Measurements from ENCODE around the gene KIAA1217.
"Not testable (repeated sequence)": the region's sequence is repeated elsewhere in the genome, so short reads cannot be mapped to it uniquely, and the experiment has no call there.

The KIAA1217 gene

GRCh38 chr10:24343686-24344085, 134.7 kb downstream of the KIAA1217 start:
- DNase-seq: no peak

GRCh38 chr10:24344279-24344678, 135.3 kb downstream of the KIAA1217 start:
- DNase-seq: no peak

GRCh38 chr10:24344695-24345463, 135.9 kb downstream of the KIAA1217 start:
- no peak for DNase-seq

GRCh38 chr10:24346877-24347519, 138.1 kb downstream of the KIAA1217 start:
- no peak for DNase-seq

- no peak for DNase-seq
Measured at GRCh38 chr10:24349379-24350001, 140.6 kb downstream of the KIAA1217 start.

GRCh38 chr10:24350070-24350921, 141.4 kb downstream of the KIAA1217 start:
- DNase-seq: no peak

DNA sequence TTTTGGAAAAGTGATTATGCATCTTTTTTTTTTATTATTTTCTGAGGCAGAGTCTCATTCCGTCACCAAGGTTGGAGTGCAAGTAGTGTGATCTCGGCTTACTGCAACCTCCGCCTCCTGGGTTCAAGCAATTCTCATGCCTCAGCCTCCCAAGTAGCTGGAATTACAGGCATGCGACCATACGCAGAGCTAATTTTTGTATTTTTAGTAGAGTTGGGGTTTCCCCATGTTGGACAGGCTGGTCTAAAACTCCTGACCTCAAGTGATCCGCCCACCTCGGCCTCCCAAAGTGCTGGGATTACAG, 141.9 kb downstream of the KIAA1217 start:
- not testable (repeated sequence) for DNase-seq

- no peak for DNase-seq
Measured at GRCh38 chr10:24351961-24352360, 143.0 kb downstream of the KIAA1217 start.

- no peak for DNase-seq
Measured at GRCh38 chr10:24352399-24352798, 143.5 kb downstream of the KIAA1217 start.

GRCh38 chr10:24353319-24353718, 144.4 kb downstream of the KIAA1217 start:
- DNase-seq: no peak

DNA sequence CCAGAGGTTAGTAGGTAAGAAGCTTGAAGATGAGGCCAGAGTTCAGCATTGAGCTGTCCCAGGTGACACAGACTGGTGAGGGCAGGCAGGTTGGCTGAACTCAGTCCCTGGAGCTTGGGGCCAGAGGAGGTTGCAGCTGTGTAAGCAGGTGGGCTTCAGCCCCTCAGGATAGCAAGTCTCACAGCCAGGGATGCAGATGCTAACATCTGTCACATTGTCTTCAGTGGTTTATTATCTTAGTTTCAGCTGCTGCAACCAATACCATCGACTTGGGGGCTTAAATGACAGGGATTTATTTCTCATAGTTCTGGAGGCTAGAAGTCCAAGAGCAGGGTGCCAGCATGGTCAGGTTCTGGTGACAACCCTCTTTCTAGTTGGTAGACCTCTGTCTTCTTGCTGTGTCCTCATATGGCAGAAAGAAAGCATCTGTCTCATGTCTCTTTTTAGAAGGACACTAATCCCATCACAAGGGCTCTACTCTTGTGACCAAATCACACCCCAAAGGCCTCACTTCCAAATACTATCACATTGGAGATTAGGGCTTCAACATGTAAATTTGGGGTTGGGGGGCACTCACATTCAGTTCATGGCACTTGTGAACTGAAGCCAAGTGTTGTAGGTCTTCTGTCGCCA, 146.2 kb downstream of the KIAA1217 start:
- DNase-seq: no peak

DNA sequence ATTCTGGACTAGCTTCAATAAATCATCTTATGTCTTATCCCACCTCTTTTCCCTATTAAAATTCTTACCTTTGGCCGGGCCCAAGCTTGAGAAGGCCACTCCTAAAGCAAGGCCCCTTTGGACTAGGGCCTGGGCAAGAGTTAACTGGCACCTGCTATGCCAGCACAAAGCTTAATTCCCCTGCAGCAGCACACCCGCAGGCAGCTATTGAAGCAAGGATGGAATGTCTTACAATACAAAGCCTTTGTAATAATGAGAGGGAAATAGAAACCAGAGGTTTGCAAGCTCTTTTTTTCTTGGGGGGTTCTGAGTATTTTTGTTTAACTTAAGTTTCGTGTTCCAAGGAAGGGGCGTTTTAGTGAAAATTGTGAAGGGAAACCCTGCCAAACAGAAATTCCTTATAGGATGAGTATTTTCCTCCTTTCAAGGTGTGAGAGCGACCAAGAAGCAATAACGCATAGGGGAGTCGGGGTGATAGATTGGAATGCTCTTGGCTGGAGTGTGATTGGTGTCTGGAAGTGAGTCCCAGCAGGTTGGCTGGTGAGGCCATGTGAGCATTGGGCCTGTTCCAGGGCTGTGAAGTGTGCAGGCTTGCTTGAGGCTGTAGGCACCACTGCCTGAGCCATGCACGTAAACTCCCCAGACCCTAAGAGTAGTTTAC, 148.5 kb downstream of the KIAA1217 start:
- DNase-seq: no peak

DNA sequence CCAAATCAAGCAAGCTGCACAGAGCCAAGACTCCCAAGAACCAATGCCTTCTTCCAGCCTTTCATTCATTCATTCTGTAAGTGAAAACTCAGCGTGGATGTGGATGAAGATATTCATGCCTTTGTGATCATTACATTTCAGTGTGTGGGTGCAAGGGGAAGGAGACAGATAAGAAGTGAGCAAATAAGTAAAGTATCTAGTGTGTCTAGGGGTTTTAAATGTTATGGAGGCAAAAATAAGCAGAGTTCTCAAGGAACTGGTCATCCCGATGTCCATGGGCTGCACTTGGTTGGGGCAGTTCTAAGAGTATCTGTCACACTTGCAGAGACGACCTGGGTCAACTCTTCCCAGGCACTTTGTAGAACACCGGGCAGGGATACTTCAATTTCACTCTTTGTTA, 149.1 kb downstream of the KIAA1217 start:
- no peak for DNase-seq

DNA sequence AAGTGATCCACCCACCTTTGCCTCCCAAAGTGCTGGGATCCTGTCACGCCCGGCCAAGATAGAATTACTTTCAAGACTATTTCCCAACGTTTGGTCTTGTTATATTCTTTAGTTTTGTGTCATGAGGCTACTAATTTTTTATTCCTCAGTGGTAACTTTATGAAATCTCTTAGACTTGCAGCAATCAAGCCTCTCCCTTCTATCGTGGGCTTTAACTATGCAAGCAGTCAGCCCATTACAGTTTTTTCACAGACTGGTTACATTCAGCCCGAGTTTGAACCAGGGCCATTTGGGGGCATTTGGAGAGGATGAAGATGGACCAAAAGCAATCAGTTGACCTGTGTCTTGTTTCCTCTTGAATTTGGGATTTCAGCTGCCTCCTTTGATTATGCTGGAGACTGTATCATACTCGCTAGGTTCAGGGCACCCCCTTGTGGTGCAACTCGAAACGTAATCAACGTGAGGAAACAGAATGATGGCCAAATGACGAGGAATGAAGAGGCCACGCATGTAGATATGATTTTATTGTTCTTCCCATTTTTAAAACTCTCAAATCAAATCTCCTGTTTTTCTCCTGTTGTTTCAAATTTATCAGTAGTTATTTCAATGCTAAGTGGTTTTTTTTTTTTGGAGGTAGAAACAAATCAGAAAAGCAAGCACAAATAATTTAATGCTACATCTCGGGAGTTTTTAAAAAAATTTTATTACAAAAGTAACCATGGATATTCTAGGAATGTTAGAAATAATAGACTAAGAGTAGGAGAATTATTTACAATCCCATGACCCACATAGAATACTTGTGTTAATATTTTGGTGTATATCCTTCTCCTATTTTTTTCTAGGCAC, 151.6 kb downstream of the KIAA1217 start:
- no peak for DNase-seq

DNA sequence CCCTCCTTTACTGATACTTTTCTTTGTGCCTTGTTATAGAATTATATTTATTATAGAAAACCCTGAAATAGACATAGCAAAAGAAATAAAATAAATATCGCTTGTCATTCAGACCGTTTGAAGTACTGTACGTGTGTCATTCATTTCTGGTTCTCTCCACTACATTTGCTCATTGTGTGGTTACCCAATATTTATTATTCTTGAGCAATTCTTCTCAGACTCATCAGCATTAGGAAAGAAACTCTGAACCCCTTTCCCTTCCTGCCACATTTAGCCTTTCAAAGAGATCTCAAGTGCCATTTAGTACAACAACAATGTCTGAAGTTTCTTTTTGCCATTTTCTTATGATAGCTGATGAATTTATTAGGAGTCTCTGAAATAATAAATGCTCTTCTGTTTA, 154.1 kb downstream of the KIAA1217 start:
- DNase-seq: no peak

DNA sequence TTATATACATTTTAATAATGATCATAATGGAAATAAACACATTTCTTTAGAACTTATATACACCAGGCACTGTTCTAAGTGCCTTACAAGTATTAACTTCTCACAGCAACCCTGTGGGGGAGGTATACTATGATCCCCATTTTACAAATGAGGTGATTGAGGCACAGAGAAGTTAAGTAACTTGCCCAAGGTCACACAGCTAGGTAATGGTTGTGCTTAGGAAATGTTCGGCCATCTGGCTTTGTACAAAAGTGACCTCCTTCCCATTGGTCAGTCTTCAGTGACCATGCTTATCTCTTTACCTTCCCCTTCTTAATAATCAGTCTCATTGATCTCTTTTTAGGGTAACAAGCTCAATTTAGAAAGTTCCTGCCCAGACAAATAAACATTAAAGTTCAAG, 158.8 kb downstream of the KIAA1217 start:
- no peak for DNase-seq

DNA sequence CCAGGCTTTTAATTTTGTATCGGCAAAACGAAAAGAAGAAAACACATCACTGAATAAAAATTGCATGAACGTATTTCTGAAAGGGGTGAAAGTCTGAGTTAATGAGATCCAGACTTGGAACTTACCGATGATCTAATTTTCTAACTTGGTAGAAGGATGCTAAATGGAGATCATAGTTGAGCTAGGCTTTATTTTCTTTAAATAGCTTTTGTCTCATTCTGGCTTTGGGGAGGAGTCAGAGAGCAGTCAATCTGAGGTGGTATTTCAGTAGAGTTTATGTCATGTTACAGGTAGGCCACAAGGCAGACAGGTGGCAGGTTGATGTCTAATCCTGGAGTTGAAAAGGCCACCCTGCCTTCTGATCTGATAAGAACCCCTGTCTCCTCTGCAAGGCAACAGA, 161.9 kb downstream of the KIAA1217 start:
- DNase-seq: no peak

- DNase-seq: no peak
Measured at GRCh38 chr10:24371396-24371795, 162.5 kb downstream of the KIAA1217 start.

DNA sequence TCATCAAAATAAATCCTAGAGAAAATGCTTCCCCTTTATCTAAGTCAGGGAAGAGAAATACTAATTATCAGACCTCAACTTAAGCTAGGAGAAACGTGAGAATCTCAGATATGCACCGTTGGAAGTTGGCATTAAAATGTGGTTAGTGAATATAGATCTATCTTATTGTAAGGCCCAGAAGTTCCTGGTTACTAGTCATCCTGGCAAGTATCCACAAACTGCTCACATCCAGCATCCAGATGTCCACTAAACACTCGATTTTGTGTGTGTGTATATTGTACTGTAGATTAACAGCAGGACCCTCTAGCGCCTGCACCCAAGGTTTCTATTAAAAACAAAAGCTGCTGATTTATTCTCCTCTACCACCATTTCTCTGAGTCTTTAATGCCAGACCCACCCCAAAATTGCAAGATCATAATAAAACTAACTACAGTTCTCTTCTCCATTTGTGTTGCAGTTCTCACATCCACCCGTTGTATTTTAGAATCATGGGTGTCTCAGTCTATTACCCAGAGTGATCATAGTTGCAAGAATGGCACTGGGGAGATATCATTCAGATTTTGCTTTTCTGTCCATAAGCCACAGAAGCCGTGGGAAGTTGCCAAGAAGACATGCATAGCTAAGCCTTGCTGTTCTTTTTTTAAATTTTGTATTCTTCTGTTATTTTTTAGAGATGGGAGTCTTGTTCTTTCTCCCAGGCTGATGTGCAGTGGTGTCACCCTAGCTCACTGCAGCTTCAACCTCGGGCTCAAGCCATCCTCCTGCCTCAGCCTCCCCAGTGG, 165.4 kb downstream of the KIAA1217 start:
- no peak for DNase-seq

- DNase-seq: no peak
Measured at GRCh38 chr10:24375510-24375909, 166.6 kb downstream of the KIAA1217 start.

GRCh38 chr10:24376731-24377130, 167.8 kb downstream of the KIAA1217 start:
- DNase-seq: no peak

All from NCI-H1436 treated with DMSO at 0.1 percent for 48 hours (cell line).